Stimulated activated CD8-positive, alpha-beta memory T cell treated with anti-CD3 and anti-CD28 coated beads, Interleukin-12 subunit alpha, Interleukin-12 subunit beta, amount 100 ng/mL, for 4 hours (primary cell): Measurements from ENCODE around the gene DENND5B.
"Not testable (repeated sequence)": the region's sequence is repeated elsewhere in the genome, so short reads cannot be mapped to it uniquely, and the experiment has no call there.

Experiments
- DNase-seq: peaks from one replicate; pipeline ENCODE4 v3.0.0-alpha.2; 2020; ENCODE audit warnings: low read depth

Gene DENND5B

DNA sequence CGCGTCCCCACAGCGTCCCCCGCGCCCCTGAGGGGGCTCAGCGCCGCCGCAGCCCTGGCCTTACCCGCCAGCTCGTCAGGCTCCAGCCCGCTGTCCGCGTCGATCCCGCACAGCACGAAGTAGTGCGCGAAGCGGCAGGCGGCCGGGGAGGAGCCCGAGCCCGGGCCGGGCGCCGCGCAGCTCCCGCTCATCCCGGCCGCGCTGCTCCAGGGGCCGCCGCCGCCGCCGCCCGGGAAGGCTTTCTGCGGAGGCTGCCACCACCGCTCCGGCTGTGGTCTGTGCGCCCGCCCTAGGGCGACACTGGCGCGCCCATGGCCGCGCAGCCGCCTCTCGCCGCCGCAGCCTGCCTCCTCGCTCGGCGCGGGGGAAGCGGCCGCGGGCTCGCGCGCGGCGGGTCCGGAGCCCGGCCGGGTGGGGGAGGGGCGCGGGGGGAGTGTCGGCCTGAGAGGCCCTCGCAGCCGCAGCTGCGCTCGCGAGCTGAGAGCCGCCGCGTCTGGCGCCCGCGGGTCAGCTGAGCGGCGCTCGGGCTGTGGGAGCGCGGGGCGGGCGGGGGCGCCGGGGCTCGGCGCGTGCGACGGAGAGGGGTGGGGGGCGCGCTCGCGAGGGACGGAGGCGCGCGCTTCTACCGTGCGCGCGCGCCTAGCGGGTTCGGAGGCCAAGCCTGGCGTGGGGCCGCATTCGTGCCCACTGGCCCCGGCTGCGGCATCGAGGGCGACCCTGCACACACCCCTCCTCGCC is at the start of gene DENND5B:
Gene DENND5B, minus strand, starts transcription at position 495 of the 738 bp plus-strand sequence. Its CDS starts 304 bp downstream, at position 191.
- peak; percentile 4 for DNase-seq

DNA sequence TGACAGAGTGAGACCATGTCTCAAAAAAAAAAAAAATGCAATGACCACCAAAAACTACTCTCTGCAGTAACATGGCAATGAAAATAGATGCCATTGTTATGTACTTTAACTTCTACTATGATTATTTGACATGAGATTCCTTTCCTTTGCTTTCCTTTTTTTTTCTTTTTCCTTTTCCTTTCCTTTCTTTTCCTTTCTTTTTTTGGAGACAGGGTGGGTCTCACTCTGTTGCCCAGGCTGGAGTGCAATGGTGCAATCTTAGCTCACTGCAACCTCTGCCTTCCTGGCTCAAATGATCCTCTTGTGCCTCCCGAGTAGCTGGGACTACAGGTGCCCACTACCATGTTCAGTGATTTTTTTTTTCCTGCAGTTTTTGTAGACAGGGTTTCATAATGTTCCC is 43.7 kb upstream of the DENND5B start:
- DNase-seq: no peak

DNA sequence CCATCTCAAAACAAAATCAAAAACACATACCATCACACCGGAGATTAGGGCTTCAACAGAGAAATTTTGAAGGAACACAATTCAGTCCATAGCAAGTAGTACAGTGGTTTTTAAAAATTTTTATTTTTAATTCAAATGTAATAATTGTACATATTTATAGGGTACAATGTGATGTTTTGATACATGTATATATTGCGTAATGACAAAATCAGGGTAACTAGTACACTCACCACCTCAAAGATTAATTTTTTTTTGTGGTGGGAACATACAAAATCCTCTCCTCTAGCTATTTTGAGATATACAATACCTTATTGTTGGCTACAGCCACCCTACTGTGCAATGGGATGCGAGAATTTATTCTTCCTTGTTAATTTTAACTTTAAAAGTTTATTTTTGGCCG is 42.5 kb upstream of the DENND5B start:
- no peak for DNase-seq

DNA sequence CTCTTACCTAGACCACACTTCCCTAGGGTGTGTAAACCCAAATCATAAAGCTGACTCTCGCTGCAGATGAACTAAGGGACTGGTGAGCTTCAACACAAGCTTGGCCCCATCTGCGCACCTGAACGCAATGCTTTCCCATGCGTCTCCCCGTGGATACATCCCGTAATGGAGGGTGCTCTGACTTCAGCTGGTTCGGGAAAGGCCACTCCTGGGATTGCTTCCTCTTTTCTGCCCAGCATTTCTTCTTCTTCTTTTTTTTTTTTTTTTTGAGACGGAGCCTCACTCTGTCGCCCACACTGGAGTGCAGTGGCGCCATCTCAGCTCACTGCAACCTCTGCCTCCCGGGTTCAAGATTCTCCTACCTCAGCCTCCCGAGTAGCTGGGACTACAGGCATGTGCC is 40.9 kb upstream of the DENND5B start:
- DNase-seq: no peak

DNA sequence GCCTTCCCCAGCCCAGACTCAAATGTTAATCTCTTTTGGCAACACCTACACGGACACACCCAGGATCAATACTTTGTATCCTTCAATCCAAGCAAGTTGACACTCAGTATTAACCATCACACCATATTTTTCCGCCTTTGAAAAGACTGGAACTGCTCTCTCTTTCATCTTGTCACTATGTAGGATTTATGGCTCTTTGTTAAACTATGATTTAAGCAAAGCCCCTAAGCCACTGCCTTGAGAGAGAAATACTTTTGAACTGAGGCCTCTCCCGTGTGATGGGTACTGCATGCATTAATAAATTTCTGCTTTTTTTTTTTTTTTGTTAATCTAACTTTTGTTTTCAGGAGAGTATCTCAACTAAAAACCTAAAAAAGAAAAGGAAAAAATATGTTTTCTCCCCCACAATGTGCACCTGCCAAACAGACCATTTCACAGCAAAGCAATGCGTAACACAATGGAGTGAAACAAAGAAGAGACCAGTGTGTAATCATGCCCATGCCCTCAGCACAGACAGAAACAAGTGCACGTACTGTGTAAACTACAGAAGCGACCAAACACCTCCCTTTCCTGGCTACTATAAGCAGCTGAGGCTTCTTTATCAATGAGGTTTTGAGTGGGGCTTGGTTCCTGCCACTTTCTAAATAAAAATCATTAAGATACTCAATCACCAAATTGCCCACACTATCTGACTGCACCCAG is 40.2 kb upstream of the DENND5B start:
- no peak for DNase-seq

DNA sequence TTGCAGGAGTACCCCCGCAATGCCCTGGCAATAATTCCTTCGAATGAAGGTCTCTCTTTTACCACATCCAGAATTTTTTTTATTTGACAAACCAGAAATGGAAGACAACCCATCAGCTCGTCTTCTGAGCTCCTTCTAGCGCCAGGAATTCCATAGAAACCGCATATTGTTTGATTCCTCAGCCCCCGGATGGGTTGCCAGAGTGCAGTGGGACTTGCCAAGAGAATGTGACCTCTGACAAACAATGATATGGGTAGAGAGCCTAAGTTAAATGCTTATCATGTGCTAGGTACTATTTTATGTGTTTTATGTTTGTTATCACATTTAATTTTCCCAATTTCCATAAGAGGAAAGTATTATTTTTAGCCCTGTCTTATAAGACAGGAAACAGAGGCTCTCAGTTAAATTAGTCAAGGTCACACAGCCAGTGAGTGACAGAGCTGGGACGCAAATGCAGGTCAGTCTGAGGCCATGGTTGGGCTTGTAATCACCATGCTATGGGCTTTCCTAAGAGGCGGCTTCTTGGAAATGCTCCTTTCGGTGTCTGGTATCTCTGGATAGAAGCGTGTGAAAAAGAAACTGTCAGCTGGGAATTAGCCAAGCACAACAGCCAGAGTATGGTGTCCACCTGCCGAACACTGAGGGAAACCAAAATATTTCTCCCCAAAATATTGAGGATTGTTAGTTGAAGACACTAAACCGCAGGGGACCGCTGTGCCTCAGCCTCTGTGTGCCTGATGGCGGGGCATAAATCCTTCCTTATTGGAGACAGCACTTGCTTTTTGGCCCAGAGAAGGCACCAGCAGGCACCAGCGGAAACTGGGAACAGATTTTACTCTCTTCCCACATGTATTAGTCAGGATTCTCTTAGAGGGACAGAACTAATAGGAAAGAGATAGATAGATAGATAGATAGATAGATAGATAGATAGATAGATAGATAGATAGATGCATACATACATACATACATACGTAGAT is 39.1 kb upstream of the DENND5B start:
- DNase-seq: no peak

DNA sequence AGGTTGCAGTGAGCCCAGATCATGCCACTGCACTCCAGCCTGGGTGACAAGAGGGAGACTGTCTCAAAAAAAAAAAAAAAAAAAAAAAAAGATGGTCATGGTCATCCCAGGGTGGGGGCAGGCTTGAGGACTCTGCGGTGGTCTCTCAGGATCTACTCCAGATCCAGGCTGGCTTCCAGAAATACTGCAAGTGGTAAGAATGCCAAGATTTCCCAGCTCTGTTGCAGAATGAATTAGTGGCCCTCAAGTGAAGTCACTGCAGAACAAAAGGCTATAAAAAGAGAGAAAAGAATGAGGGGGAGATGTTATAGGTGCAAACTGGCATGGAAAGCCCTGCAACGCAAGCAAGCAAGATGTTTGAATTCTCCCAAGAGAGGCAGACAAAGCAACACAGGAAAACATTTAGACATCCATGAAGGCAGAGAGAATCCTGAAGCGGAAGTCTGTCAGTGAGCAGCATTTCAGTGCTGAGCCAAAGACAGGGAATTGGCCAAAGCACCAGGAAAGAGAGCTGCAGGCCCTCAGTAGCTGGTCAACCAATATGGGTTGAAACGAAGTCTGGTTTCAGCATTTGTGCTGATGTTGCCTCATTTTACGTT is 36.6 kb upstream of the DENND5B start:
- no peak for DNase-seq

DNA sequence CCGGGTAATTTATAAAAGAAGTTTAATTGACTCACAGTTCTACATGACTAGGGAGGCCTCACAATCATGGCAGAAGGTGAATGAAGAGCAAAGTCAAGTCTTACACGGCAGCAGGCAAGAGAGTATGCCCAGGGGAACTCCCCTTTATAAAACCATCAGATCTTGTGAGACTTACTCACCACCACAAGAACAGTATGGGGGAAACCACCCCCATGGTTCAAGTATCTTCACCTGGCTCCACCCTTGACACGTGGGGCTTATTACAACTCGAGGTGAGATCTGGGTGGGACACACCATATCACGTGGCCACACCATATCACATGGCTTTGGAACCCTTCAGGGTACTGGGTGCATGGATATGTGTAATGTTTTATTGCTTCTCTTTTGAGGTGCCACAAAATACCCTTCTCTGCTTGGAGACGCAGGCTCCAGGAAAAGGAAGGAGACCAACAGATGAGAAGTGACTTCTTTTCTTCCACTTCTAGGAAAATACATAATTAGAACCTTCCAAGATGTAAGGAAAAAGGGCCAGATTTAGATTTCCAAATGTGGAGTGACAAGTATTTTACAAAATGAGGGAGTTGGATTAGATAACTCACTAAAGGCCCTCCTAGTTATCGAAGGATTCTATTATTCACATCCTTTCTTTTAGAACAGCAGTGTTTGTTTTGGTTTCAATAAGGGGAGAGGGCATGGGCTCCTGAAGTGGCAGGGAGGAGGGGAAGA is 35.5 kb upstream of the DENND5B start:
- DNase-seq: no peak

DNA sequence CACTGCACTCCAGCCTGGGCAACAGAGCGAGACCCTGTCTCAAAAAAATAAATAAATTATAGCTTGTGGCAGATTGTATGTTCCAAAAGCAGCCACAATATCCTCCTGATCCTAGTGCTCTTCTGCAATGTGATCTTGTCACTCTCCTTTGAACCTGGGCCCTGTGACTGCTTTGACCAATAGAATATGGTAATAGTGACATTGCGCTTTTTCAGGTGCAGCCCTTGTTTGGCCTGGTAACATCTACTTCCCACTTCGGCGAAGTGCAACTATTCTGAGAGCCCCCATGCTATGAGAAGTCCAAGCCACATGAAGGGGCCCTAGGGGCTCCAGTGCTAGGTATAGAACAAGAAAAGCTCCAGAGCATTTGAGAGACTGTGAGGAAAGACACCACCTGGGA is 31.1 kb upstream of the DENND5B start:
- DNase-seq: no peak

DNA sequence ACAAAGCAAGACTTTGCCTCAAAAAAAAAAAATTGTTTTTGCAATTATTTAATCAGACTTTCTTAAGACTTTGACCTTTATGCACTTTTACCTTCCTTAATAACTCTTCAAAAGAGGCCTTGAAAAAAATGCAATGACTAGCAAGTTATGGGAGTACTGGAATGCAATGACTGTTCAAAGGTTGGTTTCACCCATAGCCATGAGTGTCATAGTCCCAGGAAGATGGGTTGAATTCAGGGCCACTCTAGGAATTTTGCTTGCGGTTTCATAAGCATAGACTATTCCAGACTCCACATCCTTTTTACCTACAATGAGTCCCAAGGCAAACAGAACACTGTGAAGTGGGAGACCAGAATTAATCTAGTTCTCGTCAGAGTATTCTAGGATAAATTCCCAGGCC is 29.4 kb upstream of the DENND5B start:
- no peak for DNase-seq

DNA sequence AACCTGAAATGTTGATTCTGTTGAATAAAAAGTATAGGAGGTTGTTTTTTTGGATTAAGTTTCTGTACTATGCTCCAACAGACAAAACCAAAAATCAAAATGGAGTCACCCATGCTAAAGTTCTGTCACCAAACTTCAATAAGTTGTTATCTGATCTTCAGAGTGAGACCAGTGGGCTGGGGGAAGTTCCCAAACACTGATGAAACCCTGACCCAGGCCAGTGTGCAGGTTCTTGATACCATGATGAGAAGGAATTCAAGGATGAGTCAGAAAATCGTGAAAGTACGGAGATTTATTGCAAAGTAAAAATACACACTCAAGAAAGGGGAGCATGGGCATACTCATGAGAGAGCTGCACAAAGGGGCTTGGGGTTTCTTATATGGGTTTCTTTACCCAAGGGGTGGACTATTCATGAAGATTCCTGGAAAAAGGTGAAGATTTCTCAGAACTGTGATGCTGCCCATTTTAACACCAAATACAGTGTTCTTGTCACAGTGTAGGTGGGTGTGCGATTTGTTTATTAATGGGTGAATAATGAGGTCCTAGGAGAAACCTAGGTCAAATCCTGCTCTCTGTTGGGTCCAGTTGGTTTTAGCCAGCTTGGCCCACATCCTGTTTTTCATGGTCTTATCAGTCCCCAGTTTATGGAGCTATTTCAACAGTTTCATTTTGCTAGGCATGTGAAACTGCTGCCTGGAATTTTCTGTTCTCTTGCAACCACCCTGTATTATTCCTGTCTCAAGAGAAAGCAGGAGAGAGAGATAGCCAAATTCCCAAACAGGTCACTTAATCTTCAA is 27.5 kb upstream of the DENND5B start:
- no peak for DNase-seq

DNA sequence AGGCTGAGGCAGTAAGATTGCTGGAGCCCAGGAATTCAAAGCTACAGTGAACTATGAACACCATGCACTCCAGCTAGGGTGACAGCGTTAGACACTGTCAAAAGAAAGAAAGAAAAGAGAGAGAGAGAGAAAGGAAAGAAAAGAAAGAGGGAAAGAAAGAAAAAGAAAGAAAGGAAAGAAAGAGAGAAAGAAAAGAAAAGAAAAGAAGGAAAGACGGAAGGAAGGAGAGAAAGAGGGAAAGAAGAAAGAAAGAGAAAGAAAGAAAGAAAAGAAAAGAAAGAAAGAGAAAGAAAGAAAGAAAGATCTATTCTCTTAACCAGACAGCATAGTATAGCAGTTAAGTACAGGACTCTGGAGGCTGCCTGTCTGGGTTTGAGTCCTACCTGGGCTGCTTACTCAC is 21.9 kb upstream of the DENND5B start:
- no peak for DNase-seq

DNA sequence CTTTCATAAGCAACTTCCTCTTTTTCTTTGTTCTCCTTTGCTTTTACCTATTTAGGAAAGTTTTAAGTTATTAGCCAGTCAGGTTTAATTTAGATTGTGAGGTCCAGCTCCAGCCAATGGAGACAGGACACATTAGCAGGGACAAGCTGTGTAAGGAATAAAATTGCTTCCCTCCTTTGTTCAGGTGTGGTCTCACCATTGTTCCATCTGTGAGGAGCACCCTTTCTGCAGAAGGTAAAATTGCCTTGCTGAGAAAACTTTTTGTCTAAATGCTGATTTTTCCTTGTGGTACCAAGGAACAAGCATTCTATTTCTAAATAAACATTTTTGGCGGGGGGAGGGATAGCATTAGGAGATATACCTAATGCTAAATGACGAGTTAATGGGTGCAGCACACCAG is 17.4 kb upstream of the DENND5B start:
- not testable (repeated sequence) for DNase-seq

DNA sequence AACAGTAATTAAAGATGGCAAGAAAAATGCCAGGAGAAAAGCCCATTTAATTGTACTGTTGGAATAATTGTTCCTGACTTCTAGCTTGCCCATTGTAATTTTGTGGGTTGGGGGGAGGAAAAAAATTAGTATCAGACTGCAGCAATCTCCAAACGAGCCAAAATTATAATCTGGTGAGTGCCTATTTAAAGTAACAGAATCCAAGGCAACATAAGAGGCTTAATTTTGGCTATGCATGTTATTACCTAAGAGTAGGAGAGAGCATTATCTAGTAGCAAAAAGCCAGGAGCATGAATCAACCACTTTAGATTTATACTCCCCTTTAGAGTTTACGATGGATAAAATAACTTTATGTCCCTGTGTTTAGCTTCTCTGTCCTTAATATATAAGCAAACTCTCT is 14.6 kb upstream of the DENND5B start:
- DNase-seq: no peak

DNA sequence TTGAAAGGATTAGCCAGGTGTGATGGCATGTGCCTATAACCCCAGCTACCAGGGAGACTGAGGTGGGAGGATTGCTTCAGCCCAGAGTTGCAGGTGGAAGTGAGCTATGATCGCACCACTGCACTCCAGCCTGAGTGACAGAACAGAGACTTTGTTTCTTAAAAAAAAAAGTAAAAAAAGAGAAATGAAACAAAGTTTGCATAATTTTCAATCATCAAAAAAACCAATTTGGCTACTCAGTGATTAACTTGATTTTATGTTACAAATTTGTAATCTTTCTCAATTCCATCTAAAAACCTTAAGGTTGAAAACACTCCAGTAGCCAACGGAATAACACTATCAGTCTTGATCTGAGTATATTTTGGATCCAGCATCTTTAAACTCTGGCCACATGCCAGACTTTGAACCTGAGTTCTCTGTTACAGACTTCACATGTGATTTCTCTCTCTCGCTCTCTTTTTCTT is 12.6 kb upstream of the DENND5B start:
- no peak for DNase-seq

DNA sequence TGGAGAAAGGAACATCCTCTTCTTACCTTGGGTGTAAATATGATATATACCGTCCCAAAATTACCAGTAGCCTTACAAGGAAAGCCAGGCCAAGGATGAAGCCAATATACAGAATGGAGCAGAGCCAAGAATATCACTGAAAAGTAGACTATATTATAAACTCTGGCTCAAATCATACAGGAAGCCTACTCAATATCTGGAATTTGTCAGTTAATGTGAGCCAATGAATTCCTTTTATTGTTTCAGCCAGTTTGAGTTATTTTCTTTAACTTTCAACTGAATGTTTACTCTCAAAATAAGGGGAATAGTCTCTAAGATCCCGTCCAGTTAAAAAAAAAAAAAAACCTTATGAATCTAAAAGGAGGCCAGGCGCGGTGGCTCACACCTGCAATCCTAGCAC is 9.8 kb upstream of the DENND5B start:
- DNase-seq: no peak

DNA sequence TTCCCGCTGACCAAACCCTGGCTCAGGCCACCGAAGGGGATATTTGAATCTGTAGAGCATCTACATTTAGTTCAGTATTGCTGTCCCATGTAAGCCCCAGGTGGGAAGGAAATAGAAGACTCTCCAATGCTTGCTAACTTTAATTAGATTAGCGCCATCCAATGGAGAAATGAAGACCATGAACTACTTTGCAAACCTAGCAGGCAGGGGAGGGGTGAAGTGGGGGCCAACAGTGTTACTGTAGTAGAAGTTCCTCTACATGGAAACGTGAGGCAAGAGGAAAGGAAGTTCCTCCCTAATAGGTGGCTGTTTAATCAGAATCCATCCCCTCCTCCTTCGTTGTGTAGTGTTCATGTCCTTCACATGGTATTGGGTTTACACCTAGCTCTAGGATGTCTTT is 9.3 kb upstream of the DENND5B start:
- no peak for DNase-seq

DNA sequence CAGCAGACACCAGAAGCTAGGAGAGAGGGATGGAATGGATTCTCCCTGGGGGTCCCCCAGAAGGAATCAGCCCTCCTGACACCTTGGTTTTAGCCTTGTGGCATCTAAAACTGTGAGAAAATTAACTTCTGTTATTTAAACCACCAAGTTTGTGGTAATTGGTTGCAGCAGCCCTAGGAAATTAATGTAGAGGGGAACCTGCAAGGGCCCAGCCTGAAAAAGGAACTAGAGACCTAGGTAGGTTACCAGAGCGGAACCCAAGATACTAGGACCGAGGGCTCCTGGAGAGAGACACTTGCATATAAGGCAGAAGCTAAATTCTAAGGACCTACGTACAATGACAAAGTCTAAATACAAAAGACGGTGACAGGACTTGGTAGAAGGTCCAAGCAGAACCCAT is 8.1 kb upstream of the DENND5B start:
- no peak for DNase-seq

DNA sequence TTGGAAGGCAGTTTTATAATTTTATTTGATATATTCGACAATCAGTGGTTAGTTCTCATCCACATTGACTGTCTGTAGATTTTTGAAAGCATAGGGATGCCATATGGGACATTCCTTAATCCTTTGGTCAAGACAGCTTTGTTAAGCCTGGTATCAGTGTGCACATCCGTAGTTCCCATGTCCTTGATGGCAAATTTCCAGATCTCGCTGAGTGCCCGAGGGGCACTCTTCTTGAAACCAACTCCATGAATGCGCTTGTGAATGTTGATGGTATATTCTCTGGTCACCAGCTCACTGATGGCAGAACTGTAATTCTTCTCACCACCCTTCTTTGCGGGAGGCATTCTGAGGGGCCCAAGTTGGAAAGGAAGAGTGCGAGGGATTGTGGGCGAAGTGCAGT is 6.1 kb upstream of the DENND5B start:
- DNase-seq: no peak

DNA sequence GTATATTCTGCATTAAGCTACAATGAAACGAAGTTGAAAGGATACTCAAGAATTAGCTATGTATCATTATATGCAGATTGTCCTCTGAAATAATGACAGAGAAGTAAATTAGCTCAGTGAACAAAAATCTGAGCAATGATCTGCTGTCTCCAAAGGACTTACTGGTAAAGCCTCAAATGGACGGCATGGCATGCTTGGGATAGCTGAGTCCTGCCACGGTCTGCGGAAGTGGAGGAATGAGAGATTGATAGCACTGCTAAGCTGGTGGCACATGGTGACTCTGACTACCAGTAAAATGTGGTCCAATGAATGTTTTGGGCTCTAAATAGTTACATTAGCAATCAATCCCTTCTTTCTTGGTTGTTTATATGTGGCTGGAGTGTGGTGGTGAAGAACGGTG is 3.7 kb upstream of the DENND5B start:
- no peak for DNase-seq
